HG03354 (cell line): ENCODE measurements around the gene GGCX.

Experiments
- ATAC-seq: cut with Tn5 transposase; IDR thresholded peaks from one replicate; pipeline ENCODE4 v1.9.1; 2021; ENCODE audit warnings: mild to moderate bottlenecking; ENCODE audit not compliant: unreplicated experiment, poor library complexity, severe bottlenecking

GGCX gene

GRCh38 chr2:85527787-85528186, 33.5 kb downstream of the GGCX start:
- no peak for ATAC-seq

- ATAC-seq, result no peak
Observed at GRCh38 chr2:85525567-85525966, 35.7 kb downstream of the GGCX start.

- no peak for ATAC-seq
Observed at GRCh38 chr2:85525029-85525428, 36.3 kb downstream of the GGCX start.

GRCh38 chr2:85524336-85524908, 36.9 kb downstream of the GGCX start:
- no peak for ATAC-seq

GRCh38 chr2:85523903-85524335, 37.4 kb downstream of the GGCX start:
- no peak for ATAC-seq

- no peak for ATAC-seq
Observed at GRCh38 chr2:85523062-85523902, 38.0 kb downstream of the GGCX start.

GRCh38 chr2:85522090-85522647, 39.1 kb downstream of the GGCX start:
- no peak for ATAC-seq

- no peak for ATAC-seq
Observed at GRCh38 chr2:85516653-85517389, 44.5 kb downstream of the GGCX start.

- no peak for ATAC-seq
Observed at GRCh38 chr2:85514323-85514722, 47.0 kb downstream of the GGCX start.

- ATAC-seq, result no peak
Observed at GRCh38 chr2:85511008-85511811, 50.1 kb downstream of the GGCX start.

- ATAC-seq, result no peak
Observed at GRCh38 chr2:85506768-85507181, 54.5 kb downstream of the GGCX start.

- ATAC-seq, result no peak
Observed at GRCh38 chr2:85505551-85506238, 55.6 kb downstream of the GGCX start.

GRCh38 chr2:85504778-85505261, 56.5 kb downstream of the GGCX start:
- no peak for ATAC-seq

- no peak for ATAC-seq
Observed at GRCh38 chr2:85503851-85504777, 57.2 kb downstream of the GGCX start.

GRCh38 chr2:85503168-85503850, 58.0 kb downstream of the GGCX start:
- no peak for ATAC-seq

GRCh38 chr2:85502720-85503119, 58.6 kb downstream of the GGCX start:
- ATAC-seq, result no peak

GRCh38 chr2:85501248-85501647, 60.0 kb downstream of the GGCX start:
- ATAC-seq, result no peak
